GM12801 (cell line): Measurements from ENCODE around the gene MICAL3.

ENCODE experiments used
- CTCF ChIP-seq: IDR thresholded peaks from one replicate; pipeline ENCODE4 v1.5.1; 2011; ENCODE audit warnings: control low read depth; ENCODE audit not compliant: insufficient read length; ENCODE audit errors: extremely low read depth

MICAL3 gene

GRCh38 chr22:18067548-18068341 lies 43.4 kb upstream of the MICAL3 start:
- no peak for TF ChIP-seq CTCF

- TF ChIP-seq CTCF: no peak
Observed at GRCh38 chr22:18067121-18067520, 42.8 kb upstream of the MICAL3 start.

GRCh38 chr22:18066181-18066859 lies 42.0 kb upstream of the MICAL3 start:
- TF ChIP-seq CTCF: no peak

- TF ChIP-seq CTCF: no peak
Observed at GRCh38 chr22:18065256-18065655, 40.9 kb upstream of the MICAL3 start.

- no peak for TF ChIP-seq CTCF
Observed at GRCh38 chr22:18064636-18065035, 40.3 kb upstream of the MICAL3 start.

GRCh38 chr22:18063306-18063705 lies 38.9 kb upstream of the MICAL3 start:
- no peak for TF ChIP-seq CTCF

GRCh38 chr22:18062421-18062820 lies 38.1 kb upstream of the MICAL3 start:
- TF ChIP-seq CTCF: no peak
